ENCODE measurements around the gene PCNX3.

The PCNX3 gene

GRCh38 chr11:65595131-65595530 lies 20.4 kb upstream of the PCNX3 start:
- Histone ChIP-seq H3K27me3 (ENCODE audit: insufficient read depth, low read depth, severe bottlenecking) (no peaks in the 10 kb centered on the region), H3K4me3 (ENCODE audit: low read depth, low read length) (no peak overlapping the region), H3K9me3 (ENCODE audit: severe bottlenecking) (no peaks in the 10 kb centered on the region), H3K36me3 (peaks cover 16% of the 10 kb centered on the region), H3K27ac (no peak overlapping the region)
- no peak for DNase-seq
- TF ChIP-seq CTCF (IDR thresholded peaks at IDR 0.05; ENCODE audit: low read depth, low read length) = no peak

- DNase-seq = no peak
- TF ChIP-seq CTCF (IDR thresholded peaks at IDR 0.05; ENCODE audit: low read depth, low read length) = no peak
- no peak within 1 kb of the TSS for H3K4me3 ChIP-seq (ENCODE audit: low read depth, low read length)
- peaks cover 13% of the 10 kb centered on the region for H3K36me3 ChIP-seq
- H3K27ac ChIP-seq = no peak within 1 kb of the TSS
- no peaks in the 10 kb centered on the region for H3K27me3 ChIP-seq (ENCODE audit: insufficient read depth, low read depth, severe bottlenecking)
- H3K9me3 ChIP-seq (ENCODE audit: severe bottlenecking) = no peaks in the 10 kb centered on the region
These were observed 19.9 kb upstream of the PCNX3 start, which contains the start of gene KCNK7 for GRCh38 chr11:65595543-65596281. KCNK7 (minus strand) TSS chr11:65595800; CDS start chr11:65595772, 28 bp downstream.

DNA sequence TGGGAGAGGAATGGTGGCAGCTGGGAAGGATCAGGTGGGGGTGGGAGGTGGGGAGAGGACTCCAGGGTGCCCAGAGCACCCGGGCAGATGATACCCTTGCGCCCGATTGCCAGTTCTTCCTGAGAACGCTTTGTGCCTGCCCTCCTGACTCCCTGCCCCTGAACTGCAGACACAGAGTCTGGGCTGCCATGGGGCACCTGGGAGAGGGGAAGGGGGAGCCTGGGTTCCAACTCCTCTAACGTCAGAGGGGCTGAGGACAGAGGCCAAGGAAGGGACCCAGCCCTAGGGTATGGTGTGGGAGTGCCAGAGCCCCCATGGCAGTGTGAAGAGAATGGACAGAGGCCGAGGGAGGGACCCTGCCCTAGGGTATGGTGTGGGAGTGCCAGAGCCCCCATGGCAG lies 19.1 kb upstream of the PCNX3 start:
- Histone ChIP-seq H3K27ac (no peak overlapping the region), H3K36me3 (peaks cover 12% of the 10 kb centered on the region), H3K4me3 (ENCODE audit: low read depth, low read length) (no peak overlapping the region), H3K9me3 (ENCODE audit: severe bottlenecking) (no peaks in the 10 kb centered on the region), H3K27me3 (ENCODE audit: insufficient read depth, low read depth, severe bottlenecking) (no peaks in the 10 kb centered on the region)
- no peak for DNase-seq
- TF ChIP-seq CTCF (IDR thresholded peaks at IDR 0.05; ENCODE audit: low read depth, low read length) = no peak

DNA sequence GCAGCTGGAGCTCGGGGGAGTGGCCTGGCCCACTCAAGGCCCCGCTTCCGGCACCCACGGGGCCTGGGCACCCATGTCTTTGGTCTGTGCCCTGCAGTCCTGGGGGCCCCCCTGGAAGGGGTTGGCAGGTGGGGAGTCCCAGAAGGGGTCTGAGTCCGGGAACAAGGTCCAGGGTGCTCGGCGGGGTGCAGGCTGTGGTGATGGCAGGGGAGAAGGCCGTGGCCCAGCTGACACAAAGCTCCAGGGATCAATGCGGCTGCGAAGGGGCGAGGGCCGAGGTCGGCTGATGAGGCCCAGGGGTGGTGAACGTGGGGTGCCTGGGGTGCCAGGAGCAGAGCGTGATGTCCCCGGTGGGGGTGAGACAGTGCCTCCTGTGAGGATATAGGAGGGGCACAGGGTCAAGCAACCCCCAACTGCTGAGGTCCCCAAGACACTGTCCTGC lies 17.3 kb upstream of the PCNX3 start:
- Histone ChIP-seq H3K36me3 (peaks cover 12% of the 10 kb centered on the region), H3K27ac (no peak overlapping the region), H3K9me3 (ENCODE audit: severe bottlenecking) (no peaks in the 10 kb centered on the region), H3K27me3 (ENCODE audit: insufficient read depth, low read depth, severe bottlenecking) (no peaks in the 10 kb centered on the region), H3K4me3 (ENCODE audit: low read depth, low read length) (no peak overlapping the region)
- no peak for DNase-seq
- no peak for TF ChIP-seq CTCF (IDR thresholded peaks at IDR 0.05; ENCODE audit: low read depth, low read length)

GRCh38 chr11:65599216-65599954 lies 16.2 kb upstream of the PCNX3 start:
- Histone ChIP-seq H3K27ac (no peak overlapping the region), H3K4me3 (ENCODE audit: low read depth, low read length) (no peak overlapping the region), H3K27me3 (ENCODE audit: insufficient read depth, low read depth, severe bottlenecking) (no peaks in the 10 kb centered on the region), H3K36me3 (peaks cover 20% of the 10 kb centered on the region), H3K9me3 (ENCODE audit: severe bottlenecking) (no peaks in the 10 kb centered on the region)
- DNase-seq = no peak
- TF ChIP-seq CTCF (IDR thresholded peaks at IDR 0.05; ENCODE audit: low read depth, low read length) = no peak

Data from WERI-Rb-1 (cell line).